B cell (primary cell): ENCODE measurements around the gene ZSCAN1. TPM values are rescaled to one million over a fixed set of nuclear protein-coding genes. Genes with fewer than 3 reads are reported as not detected.

Source experiments
- ATAC-seq: fragments of 200-7000 bp; cut with Tn5 transposase; one replicate; pipeline ENCODE4 v1.10.0; 2021; ENCODE audit warnings: low read depth, mild to moderate bottlenecking, moderate number of reproducible peaks, moderate library complexity
- CTCF ChIA-PET: fragments of 350-600 bp; sonication (Branson Sonifier 250); formaldehyde crosslinking; loops from one replicate; lab custom pipeline; 2021; ENCODE audit warnings: antibody characterized with exemption, inconsistent platforms; lab: Charles Lee
- POLR2A ChIA-PET: fragments of 350-600 bp; sonication (Branson Sonifier 250); formaldehyde crosslinking; loops from one replicate; lab custom pipeline; 2021; ENCODE audit warnings: antibody characterized with exemption; lab: Charles Lee
- DNase-seq: peaks from one replicate; pipeline ENCODE4 v3.0.0; 2013
- H2AFZ ChIP-seq: 2 replicates; pipeline ENCODE4 v1.6.1; 2012; ENCODE audit warnings: mild to moderate bottlenecking, low read depth, low read length; ENCODE audit not compliant: insufficient read depth, poor library complexity, severe bottlenecking
- H3K27ac ChIP-seq, 2 donors: 1 replicate in 1 of 2; 2 replicates in 1 of 2; pipeline ENCODE4 v1.5.1; 2012 to 2013; ENCODE audit warnings: low read length in 2 of 2, mild to moderate bottlenecking in 2 of 2, moderate library complexity in 1 of 2
- H3K27me3 ChIP-seq, 4 experiments: fragments of 200-600 bp in 1 of 4; sonication (generic) in 1 of 4; replicated peaks in 1 of 4; 1 replicate in 2 of 4; 2 replicates in 2 of 4; pipeline versions ENCODE4 v1.6.1 to v1.7.0; 2013 to 2016; ENCODE audit warnings: low read length in 3 of 4, mild to moderate bottlenecking in 2 of 4, mixed read lengths in 1 of 4, moderate library complexity in 1 of 4; ENCODE audit not compliant: insufficient read depth in 4 of 4, control insufficient read depth in 3 of 4; ENCODE audit errors: control extremely low read depth in 1 of 4
- H3K36me3 ChIP-seq, 2 experiments: replicated peaks in 1 of 2; 1 replicate in 1 of 2; 2 replicates in 1 of 2; pipeline versions ENCODE4 v1.6.1 to v1.7.1; 2013; ENCODE audit warnings: low read length in 1 of 2; ENCODE audit not compliant: insufficient read depth in 2 of 2, control insufficient read depth in 1 of 2; ENCODE audit errors: control extremely low read depth in 1 of 2, extremely low read depth in 1 of 2
- H3K4me1 ChIP-seq, 2 donors: fragments of 200-600 bp in 1 of 2; sonication (generic) in 1 of 2; 1 replicate in 1 of 2; 2 replicates in 1 of 2; pipeline versions ENCODE4 v1.5.1 to v1.6.1; 2013 to 2017; ENCODE audit warnings: low read length in 2 of 2; ENCODE audit not compliant: control insufficient read depth in 2 of 2, insufficient read depth in 2 of 2
- H3K4me2 ChIP-seq: replicated peaks from 2 replicates; pipeline ENCODE3; 2012; ENCODE audit warnings: mild to moderate bottlenecking, low read depth, low read length; ENCODE audit not compliant: poor library complexity, severe bottlenecking
- H3K4me3 ChIP-seq, 5 experiments: fragments of 200-600 bp in 1 of 5; sonication (generic) in 1 of 5; 1 replicate in 3 of 5; 2 replicates in 2 of 5; pipeline versions ENCODE4 v1.5.1 to v1.7.0; 2011 to 2016; ENCODE audit warnings: low read length in 4 of 5, mild to moderate bottlenecking in 4 of 5, low read depth in 2 of 5, control low read depth in 1 of 5, moderate library complexity in 1 of 5; ENCODE audit not compliant: insufficient read depth in 1 of 5; ENCODE audit errors: control extremely low read depth in 1 of 5, extremely low read depth in 1 of 5
- H3K79me2 ChIP-seq: fragments of 200-600 bp; sonication (generic); one replicate; pipeline ENCODE4 v1.6.0; 2016; ENCODE audit warnings: low read length; ENCODE audit not compliant: control insufficient read depth, insufficient read depth
- H3K9ac ChIP-seq: fragments of 200-600 bp; sonication (generic); 2 replicates; pipeline ENCODE4 v1.6.1; 2017; ENCODE audit warnings: mild to moderate bottlenecking, low read length, moderate library complexity
- H3K9me3 ChIP-seq, 3 donors: one replicate each; pipeline versions ENCODE4 v1.6.1 to v1.7.1; 2013; ENCODE audit warnings: low read length in 2 of 3; ENCODE audit not compliant: control insufficient read depth in 2 of 3, insufficient read depth in 1 of 3; ENCODE audit errors: control extremely low read depth in 1 of 3
- H4K20me1 ChIP-seq: 2 replicates; pipeline ENCODE4 v1.6.0; 2012; ENCODE audit warnings: mild to moderate bottlenecking, low read length; ENCODE audit not compliant: insufficient read depth, control insufficient read depth, poor library complexity, severe bottlenecking
- H3K27ac Mint-ChIP-seq: one replicate; pipeline ENCODE4 v1.8.0; 2021; ENCODE audit warnings: mixed read lengths
- H3K27me3 Mint-ChIP-seq: one replicate; pipeline ENCODE4 v1.8.0; 2021; ENCODE audit warnings: mixed read lengths
- H3K4me1 Mint-ChIP-seq: one replicate; pipeline ENCODE4 v1.8.0; 2021; ENCODE audit warnings: mixed read lengths
- H3K4me3 Mint-ChIP-seq: one replicate; pipeline ENCODE4 v1.8.0; 2021; ENCODE audit warnings: mixed read lengths
- H3K9me3 Mint-ChIP-seq: one replicate; pipeline ENCODE4 v1.8.0; 2022; ENCODE audit warnings: mixed read lengths; ENCODE audit not compliant: insufficient read depth
- CTCF ChIP-seq: fragments of 200-600 bp; IDR thresholded peaks from one replicate; pipeline ENCODE4 v1.8.0; 2022; ENCODE audit warnings: antibody characterized with exemption, mild to moderate bottlenecking
- EZH2 ChIP-seq: IDR thresholded peaks from 2 replicates; pipeline ENCODE4 v1.6.1; 2012; ENCODE audit warnings: borderline replicate concordance, low read depth, mild to moderate bottlenecking, moderate library complexity, low read length; ENCODE audit not compliant: insufficient read depth, poor library complexity, severe bottlenecking
- WGBS: methylation state at CpG from one replicate; pipeline ENCODE4 v1.1.5; 2013; ENCODE audit warnings: missing lambda C conversion rate; ENCODE audit not compliant: insufficient coverage; 5-methylcytosine and 5-hydroxymethylcytosine counted together
- intact Hi-C: fragments of 100-400 bp; cut with micrococcal nuclease; formaldehyde crosslinking; loops from one replicate; pipeline ENCODE4 v1.10.0; 2022
- polyA plus RNA-seq: library from polyadenylated mRNA; depleted of rRNA; stranded (reverse); fragments of >200 nt; gene quantifications from 2 replicates; pipeline ENCODE4 v1.2.3, GENCODE V29; 2012
- total RNA-seq, 2 donors: library from RNA; stranded (reverse); fragments of 120-200 nt in 1 of 2; gene quantifications; 1 replicate in 1 of 2; 2 replicates in 1 of 2; pipeline versions ENCODE4 v1.2.3 to v1.2.4, GENCODE V29; 2013 to 2022

ZSCAN1 gene
- total and polyA plus RNA-seq, 2 donors (not counting 1 experiment from before 2014, with no cell fraction given), result 0.13 TPM; not detected in 1

GRCh38 chr19:58093071-58093470, 59.2 kb downstream of the ZSCAN1 start:
- Histone ChIP-seq H3K9me3 (peaks cover 0 to 80% (median 1%) of the 10 kb centered on the region in 3 donors), H3K4me3 (no peak overlapping the region), H3K4me2 (no peak overlapping the region), H3K9ac (no peak overlapping the region), H4K20me1 (no peaks in the 10 kb centered on the region), H3K27ac (no peak overlapping the region), H3K27me3 (no peaks in the 10 kb centered on the region), H2AFZ (no peak overlapping the region), H3K36me3 (no peaks in the 10 kb centered on the region), H3K79me2 (peaks cover 35% of the 10 kb centered on the region), H3K4me1 (peaks cover 7 to 8% of the 10 kb centered on the region in 2 donors)
- ChIA-PET POLR2A (interaction anchor here (0.7 kb wide), 1 partner anchor 981 kb away, joined by 3 read pairs; no protein-coding TSS in a partner anchor), CTCF (no interaction called here)
- ATAC-seq (no peak), DNase-seq (no peak)
- intact Hi-C loops, result no loop called here
- Mint-ChIP-seq H3K4me1 (peaks cover 11% of the 10 kb centered on the region), H3K27ac (no peak overlapping the region), H3K4me3 (no peak overlapping the region), H3K9me3 (peaks cover 3% of the 10 kb centered on the region), H3K27me3 (no peaks in the 10 kb centered on the region)
- TF ChIP-seq EZH2, result no peak
- no peak for TF ChIP-seq CTCF
- 92% methylated on average over 6 of the region's 7 CpGs for WGBS

GRCh38 chr19:58095328-58095727, 61.5 kb downstream of the ZSCAN1 start:
- Histone ChIP-seq H3K4me1 (peaks cover 13 to 16% of the 10 kb centered on the region in 2 donors), H3K36me3 (no peaks in the 10 kb centered on the region), H3K27ac (no peak overlapping the region), H3K9me3 (peaks cover 1 to 74% (median 7%) of the 10 kb centered on the region in 3 donors), H3K4me3 (no peak overlapping the region), H3K27me3 (no peaks in the 10 kb centered on the region), H3K79me2 (peaks cover 35% of the 10 kb centered on the region), H2AFZ (no peak overlapping the region), H3K9ac (no peak overlapping the region), H3K4me2 (no peak overlapping the region), H4K20me1 (no peaks in the 10 kb centered on the region)
- peaks cover 18% of the 10 kb centered on the region for H3K4me1 Mint-ChIP-seq
- TF ChIP-seq EZH2, result no peak
- TF ChIP-seq CTCF, result no peak
- no peak overlapping the region for H3K27ac Mint-ChIP-seq
- H3K4me3 Mint-ChIP-seq, result no peak overlapping the region
- DNase-seq (no peak), ATAC-seq (no peak)
- intact Hi-C loops, result loop anchor here (5.0 kb wide), 1 partner anchor 73 kb away; no protein-coding TSS in a partner anchor
- CTCF ChIA-PET, result no interaction called here
- WGBS, result 89% methylated on average over 10 of the region's 10 CpGs
- H3K27me3 Mint-ChIP-seq, result no peaks in the 10 kb centered on the region
- POLR2A ChIA-PET, result interaction anchor here (0.6 to 0.7 kb wide), 2 partner anchors 480 to 536 kb away, joined by 4 to 5 read pairs; no protein-coding TSS in a partner anchor
- H3K9me3 Mint-ChIP-seq, result peaks cover 3% of the 10 kb centered on the region
